ENCODE data around the gene ZC2HC1B.

Gene ZC2HC1B

GRCh38 chr6:143929975-143930374, 65.7 kb downstream of the ZC2HC1B start:
- in situ Hi-C loops (cut with HindIII; ENCODE audit: low sequenced_read_pairs): no loop called here

GRCh38 chr6:143934331-143934730, 70.1 kb downstream of the ZC2HC1B start:
- in situ Hi-C loops (cut with HindIII; ENCODE audit: low sequenced_read_pairs): no loop called here

GRCh38 chr6:143934867-143935266, 70.6 kb downstream of the ZC2HC1B start:
- in situ Hi-C loops (cut with HindIII; ENCODE audit: low sequenced_read_pairs): no loop called here

GRCh38 chr6:143936347-143936746, 72.1 kb downstream of the ZC2HC1B start:
- in situ Hi-C loops (cut with HindIII; ENCODE audit: low sequenced_read_pairs): no loop called here

GRCh38 chr6:143936778-143937667, 72.7 kb downstream of the ZC2HC1B start:
- in situ Hi-C loops (cut with HindIII; ENCODE audit: low sequenced_read_pairs): no loop called here

GRCh38 chr6:143937668-143937970, 73.3 kb downstream of the ZC2HC1B start:
- in situ Hi-C loops (cut with HindIII; ENCODE audit: low sequenced_read_pairs): no loop called here

GRCh38 chr6:143939364-143939763, 75.1 kb downstream of the ZC2HC1B start:
- in situ Hi-C loops (cut with HindIII; ENCODE audit: low sequenced_read_pairs): no loop called here

- in situ Hi-C loops (cut with HindIII; ENCODE audit: low sequenced_read_pairs): no loop called here
These were observed 75.8 kb downstream of the ZC2HC1B start for GRCh38 chr6:143940011-143940597.

- in situ Hi-C loops (cut with HindIII; ENCODE audit: low sequenced_read_pairs): no loop called here
These were observed 77.8 kb downstream of the ZC2HC1B start for GRCh38 chr6:143941852-143942627.

GRCh38 chr6:143948208-143948607, 83.9 kb downstream of the ZC2HC1B start:
- in situ Hi-C loops (cut with HindIII; ENCODE audit: low sequenced_read_pairs): no loop called here

- in situ Hi-C loops (cut with HindIII; ENCODE audit: low sequenced_read_pairs): no loop called here
These were observed 85.3 kb downstream of the ZC2HC1B start for GRCh38 chr6:143949535-143949934.

- in situ Hi-C loops (cut with HindIII; ENCODE audit: low sequenced_read_pairs): no loop called here
These were observed 85.7 kb downstream of the ZC2HC1B start for GRCh38 chr6:143949962-143950361.

- in situ Hi-C loops (cut with HindIII; ENCODE audit: low sequenced_read_pairs): no loop called here
These were observed 86.6 kb downstream of the ZC2HC1B start for GRCh38 chr6:143950875-143951274.

- in situ Hi-C loops (cut with HindIII; ENCODE audit: low sequenced_read_pairs): no loop called here
These were observed 87.9 kb downstream of the ZC2HC1B start for GRCh38 chr6:143952060-143952778.

GRCh38 chr6:143952947-143953701, 88.8 kb downstream of the ZC2HC1B start:
- in situ Hi-C loops (cut with HindIII; ENCODE audit: low sequenced_read_pairs): no loop called here

GRCh38 chr6:143953922-143954321, 89.6 kb downstream of the ZC2HC1B start:
- in situ Hi-C loops (cut with HindIII; ENCODE audit: low sequenced_read_pairs): no loop called here

GRCh38 chr6:143955971-143956370, 91.7 kb downstream of the ZC2HC1B start:
- in situ Hi-C loops (cut with HindIII; ENCODE audit: low sequenced_read_pairs): no loop called here

- in situ Hi-C loops (cut with HindIII; ENCODE audit: low sequenced_read_pairs): no loop called here
These were observed 93.5 kb downstream of the ZC2HC1B start for GRCh38 chr6:143957679-143958274.

- in situ Hi-C loops (cut with HindIII; ENCODE audit: low sequenced_read_pairs): no loop called here
These were observed 94.6 kb downstream of the ZC2HC1B start for GRCh38 chr6:143958839-143959399.

GRCh38 chr6:143959927-143960326, 95.7 kb downstream of the ZC2HC1B start:
- in situ Hi-C loops (cut with HindIII; ENCODE audit: low sequenced_read_pairs): no loop called here
